C4-2B (cell line): Measurements from ENCODE around the gene LARGE1.

Experiments
- H3K27ac ChIP-seq: fragments of 450-650 bp; 2 replicates; pipeline ENCODE4 v1.5.1; 2017
- ZFX ChIP-seq: fragments of 450-650 bp; IDR thresholded peaks from 2 replicates; pipeline ENCODE4 v1.6.1; 2017
- TF ChIP-seq, protein P1 (sequence below): fragments of 450-650 bp; conservative IDR thresholded peaks from 2 replicates; pipeline ENCODE4 v1.5.1; 2017; ENCODE audit warnings: mild to moderate bottlenecking

LARGE1 gene

DNA sequence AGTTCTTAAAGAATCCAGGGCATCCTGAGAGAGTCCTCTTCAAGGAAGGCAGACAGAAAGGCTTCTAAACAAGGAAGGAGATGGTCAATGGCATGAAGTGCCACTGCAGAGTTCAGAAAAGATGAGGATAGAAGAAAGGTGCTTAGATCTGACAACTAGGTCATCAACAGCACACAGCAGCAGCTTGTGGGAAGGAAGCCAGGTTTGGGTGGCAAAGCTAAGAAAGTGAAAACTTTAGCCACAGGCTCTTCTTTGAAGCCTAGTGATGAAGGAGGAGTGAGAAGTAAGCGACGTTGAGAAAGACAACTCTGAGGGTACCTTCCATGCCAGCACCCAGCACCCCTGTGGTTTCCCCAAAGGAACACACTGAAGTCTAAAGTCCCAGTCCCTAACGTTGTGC lies 92.0 kb downstream of the LARGE1 start:
- TF ChIP-seq, protein P1, sequence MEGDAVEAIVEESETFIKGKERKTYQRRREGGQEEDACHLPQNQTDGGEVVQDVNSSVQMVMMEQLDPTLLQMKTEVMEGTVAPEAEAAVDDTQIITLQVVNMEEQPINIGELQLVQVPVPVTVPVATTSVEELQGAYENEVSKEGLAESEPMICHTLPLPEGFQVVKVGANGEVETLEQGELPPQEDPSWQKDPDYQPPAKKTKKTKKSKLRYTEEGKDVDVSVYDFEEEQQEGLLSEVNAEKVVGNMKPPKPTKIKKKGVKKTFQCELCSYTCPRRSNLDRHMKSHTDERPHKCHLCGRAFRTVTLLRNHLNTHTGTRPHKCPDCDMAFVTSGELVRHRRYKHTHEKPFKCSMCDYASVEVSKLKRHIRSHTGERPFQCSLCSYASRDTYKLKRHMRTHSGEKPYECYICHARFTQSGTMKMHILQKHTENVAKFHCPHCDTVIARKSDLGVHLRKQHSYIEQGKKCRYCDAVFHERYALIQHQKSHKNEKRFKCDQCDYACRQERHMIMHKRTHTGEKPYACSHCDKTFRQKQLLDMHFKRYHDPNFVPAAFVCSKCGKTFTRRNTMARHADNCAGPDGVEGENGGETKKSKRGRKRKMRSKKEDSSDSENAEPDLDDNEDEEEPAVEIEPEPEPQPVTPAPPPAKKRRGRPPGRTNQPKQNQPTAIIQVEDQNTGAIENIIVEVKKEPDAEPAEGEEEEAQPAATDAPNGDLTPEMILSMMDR = no peak
- TF ChIP-seq ZFX = no peak
- no peak overlapping the region for H3K27ac ChIP-seq

GRCh38 chr22:33825761-33826160 lies 94.5 kb downstream of the LARGE1 start:
- TF ChIP-seq, protein P1 = no peak
- no peak for TF ChIP-seq ZFX
- H3K27ac ChIP-seq = no peak overlapping the region

DNA sequence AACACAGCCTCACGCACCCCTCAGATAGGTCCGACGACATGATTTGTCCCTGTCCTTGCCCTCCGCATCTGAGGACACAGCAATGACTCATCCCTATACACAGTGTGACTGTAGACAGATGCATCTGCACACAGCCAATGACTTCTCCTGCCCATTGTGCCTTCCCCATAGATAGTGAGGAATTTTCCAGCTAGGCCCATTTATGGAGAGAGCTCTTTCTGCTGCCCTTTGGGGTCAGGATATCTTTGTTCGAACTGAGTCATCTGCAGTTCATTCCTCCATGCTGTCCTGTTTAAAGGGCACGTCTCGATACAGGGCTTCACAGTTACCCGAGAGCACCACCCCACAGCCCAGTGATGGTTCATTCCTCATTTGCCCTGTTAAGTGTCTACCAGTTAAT lies 96.7 kb downstream of the LARGE1 start:
- no peak overlapping the region for H3K27ac ChIP-seq
- no peak for TF ChIP-seq ZFX
- TF ChIP-seq, protein P1 = no peak

DNA sequence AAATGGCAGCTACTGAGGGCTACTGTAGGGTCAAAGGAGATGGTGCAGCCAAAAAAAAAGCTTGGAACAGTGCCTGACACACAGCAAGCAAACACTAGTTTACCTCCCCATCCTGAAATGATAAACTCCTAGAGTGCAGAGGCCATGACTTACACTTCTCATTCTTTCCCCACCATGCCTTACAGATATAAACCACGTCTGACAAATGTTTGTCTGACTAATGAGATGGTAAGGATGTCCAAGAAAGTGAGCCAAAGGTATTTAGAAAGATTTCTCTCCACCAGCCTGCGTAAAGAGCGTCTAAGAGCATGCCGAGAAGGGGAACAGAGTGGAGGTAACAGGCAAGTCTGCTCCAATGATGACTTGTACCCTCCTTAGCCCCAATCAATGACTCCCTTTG lies 99.0 kb downstream of the LARGE1 start:
- TF ChIP-seq ZFX = no peak
- H3K27ac ChIP-seq = no peak overlapping the region

- TF ChIP-seq, protein P1 = no peak
- no peak for TF ChIP-seq ZFX
- H3K27ac ChIP-seq = no peak overlapping the region
Measured at GRCh38 chr22:33819743-33820142, 100.5 kb downstream of the LARGE1 start.

- H3K27ac ChIP-seq = no peak overlapping the region
- TF ChIP-seq, protein P1 = no peak
- no peak for TF ChIP-seq ZFX
Measured at GRCh38 chr22:33817512-33818127, 102.7 kb downstream of the LARGE1 start.

GRCh38 chr22:33812360-33812977 lies 107.8 kb downstream of the LARGE1 start:
- no peak for TF ChIP-seq ZFX
- TF ChIP-seq, protein P1 = no peak
- no peak overlapping the region for H3K27ac ChIP-seq

DNA sequence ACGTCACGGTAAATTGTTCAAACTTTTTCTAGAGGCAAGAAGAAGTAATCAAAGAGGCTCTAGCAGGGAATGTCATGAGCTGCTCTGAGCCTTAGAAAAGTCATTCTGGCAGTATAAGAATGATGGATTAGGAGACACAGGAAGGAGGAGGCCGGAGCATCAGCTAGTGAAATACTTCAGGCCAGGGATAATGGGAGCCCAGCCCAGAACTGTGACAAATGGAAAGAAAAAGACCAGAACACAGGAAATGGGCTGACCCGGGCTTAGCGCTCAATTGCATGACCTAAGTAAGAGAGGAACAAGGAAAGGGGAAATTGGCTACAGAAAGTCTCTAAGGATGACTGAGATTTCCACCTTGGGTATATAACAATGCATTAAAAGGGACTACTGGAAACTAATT lies 108.6 kb downstream of the LARGE1 start:
- no peak for TF ChIP-seq ZFX
- TF ChIP-seq, protein P1 = no peak
- no peak overlapping the region for H3K27ac ChIP-seq
